Stomach smooth muscle (tissue), 2 donors: ENCODE data around the gene RELN.

ENCODE experiments used
- H3K27ac ChIP-seq: one replicate; pipeline ENCODE4 v1.7.0; 2013; ENCODE audit warnings: mild to moderate bottlenecking, low read length, inconsistent platforms
- H3K27me3 ChIP-seq, 2 donors: one replicate each; pipeline ENCODE4 v1.7.0; 2013; ENCODE audit warnings: low read length in 2 of 2; ENCODE audit not compliant: insufficient read depth in 2 of 2, control insufficient read depth in 1 of 2
- H3K36me3 ChIP-seq, 2 donors: one replicate each; pipeline ENCODE4 v1.7.0; 2013; ENCODE audit warnings: low read length in 2 of 2; ENCODE audit not compliant: control insufficient read depth in 2 of 2, insufficient read depth in 2 of 2
- H3K4me1 ChIP-seq: one replicate; pipeline ENCODE4 v1.7.0; 2013; ENCODE audit warnings: low read length; ENCODE audit not compliant: control insufficient read depth, insufficient read depth
- H3K4me3 ChIP-seq, 2 donors: one replicate each; pipeline ENCODE4 v1.7.0; 2013; ENCODE audit warnings: low read length in 2 of 2
- H3K9ac ChIP-seq, 2 donors: one replicate each; pipeline ENCODE4 v1.7.0; 2013; ENCODE audit warnings: low read length in 2 of 2, mild to moderate bottlenecking in 1 of 2
- H3K9me3 ChIP-seq, 2 donors: one replicate each; pipeline ENCODE4 v1.7.0; 2013; ENCODE audit warnings: low read length in 2 of 2; ENCODE audit not compliant: control insufficient read depth in 2 of 2
- donor health status: healthy.
- donor health status: Pancreatic carcinoma.

Gene RELN

GRCh38 chr7:103766660-103767059, 222.8 kb downstream of the RELN start:
- Histone ChIP-seq H3K9me3 (no peaks in the 10 kb centered on the region), H3K36me3 (no peaks in the 10 kb centered on the region), H3K27ac (no peak overlapping the region), H3K4me1 (no peaks in the 10 kb centered on the region), H3K27me3 (no peaks in the 10 kb centered on the region), H3K9ac (no peak overlapping the region), H3K4me3 (no peak overlapping the region)

- Histone ChIP-seq H3K27me3 (no peaks in the 10 kb centered on the region), H3K4me1 (no peaks in the 10 kb centered on the region), H3K9ac (no peak overlapping the region), H3K36me3 (no peaks in the 10 kb centered on the region), H3K9me3 (no peaks in the 10 kb centered on the region), H3K27ac (no peak overlapping the region), H3K4me3 (no peak overlapping the region)
Measured at GRCh38 chr7:103765901-103766300, 223.6 kb downstream of the RELN start.

- Histone ChIP-seq H3K4me3 (no peak overlapping the region), H3K4me1 (no peaks in the 10 kb centered on the region), H3K9me3 (no peaks in the 10 kb centered on the region), H3K9ac (no peak overlapping the region), H3K27me3 (no peaks in the 10 kb centered on the region), H3K36me3 (no peaks in the 10 kb centered on the region), H3K27ac (no peak overlapping the region)
Measured at GRCh38 chr7:103764901-103765300, 224.6 kb downstream of the RELN start.

- H3K9ac ChIP-seq, result no peak overlapping the region
Measured at GRCh38 chr7:103762877-103763276, 226.6 kb downstream of the RELN start.

GRCh38 chr7:103762065-103762760, 227.2 kb downstream of the RELN start:
- Histone ChIP-seq H3K4me3 (no peak overlapping the region), H3K36me3 (no peaks in the 10 kb centered on the region), H3K4me1 (no peaks in the 10 kb centered on the region), H3K9me3 (no peaks in the 10 kb centered on the region), H3K27ac (no peak overlapping the region), H3K9ac (no peak overlapping the region), H3K27me3 (no peaks in the 10 kb centered on the region)

More at GRCh38 chr7:103762877-103763276, 226.6 kb downstream of the RELN start:
- Histone ChIP-seq H3K27ac (no peak overlapping the region), H3K9me3 (no peaks in the 10 kb centered on the region), H3K4me1 (no peaks in the 10 kb centered on the region), H3K4me3 (no peak overlapping the region), H3K27me3 (no peaks in the 10 kb centered on the region), H3K36me3 (no peaks in the 10 kb centered on the region)

GRCh38 chr7:103752995-103753394, 236.5 kb downstream of the RELN start:
- Histone ChIP-seq H3K27me3 (no peaks in the 10 kb centered on the region), H3K27ac (no peak overlapping the region), H3K9ac (no peak overlapping the region), H3K9me3 (no peaks in the 10 kb centered on the region), H3K4me3 (no peak overlapping the region), H3K36me3 (no peaks in the 10 kb centered on the region), H3K4me1 (no peaks in the 10 kb centered on the region)

- H3K36me3 ChIP-seq, result no peaks in the 10 kb centered on the region
- H3K9me3 ChIP-seq, result no peaks in the 10 kb centered on the region
- H3K9ac ChIP-seq, result no peak overlapping the region
- H3K27me3 ChIP-seq, result no peaks in the 10 kb centered on the region
- no peak overlapping the region for H3K27ac ChIP-seq
- H3K4me3 ChIP-seq, result no peak overlapping the region
- H3K4me1 ChIP-seq, result no peaks in the 10 kb centered on the region
Measured at GRCh38 chr7:103751311-103751880, 238.1 kb downstream of the RELN start.

GRCh38 chr7:103748680-103749079, 240.8 kb downstream of the RELN start:
- no peaks in the 10 kb centered on the region for H3K9me3 ChIP-seq

GRCh38 chr7:103735377-103735776, 254.1 kb downstream of the RELN start:
- Histone ChIP-seq H3K36me3 (no peaks in the 10 kb centered on the region), H3K9ac (no peak overlapping the region), H3K9me3 (no peaks in the 10 kb centered on the region), H3K4me1 (no peaks in the 10 kb centered on the region), H3K4me3 (no peak overlapping the region), H3K27me3 (no peaks in the 10 kb centered on the region), H3K27ac (no peak overlapping the region)

More at GRCh38 chr7:103748680-103749079, 240.8 kb downstream of the RELN start:
- no peaks in the 10 kb centered on the region for H3K27me3 ChIP-seq
- H3K4me3 ChIP-seq, result no peak overlapping the region
- no peak overlapping the region for H3K9ac ChIP-seq
- H3K27ac ChIP-seq, result no peak overlapping the region
- no peaks in the 10 kb centered on the region for H3K4me1 ChIP-seq
- no peaks in the 10 kb centered on the region for H3K36me3 ChIP-seq

- Histone ChIP-seq H3K4me3 (no peak overlapping the region), H3K9ac (no peak overlapping the region), H3K27me3 (no peaks in the 10 kb centered on the region), H3K36me3 (no peaks in the 10 kb centered on the region), H3K9me3 (no peaks in the 10 kb centered on the region), H3K27ac (no peak overlapping the region), H3K4me1 (no peaks in the 10 kb centered on the region)
Measured at GRCh38 chr7:103731169-103731568, 258.3 kb downstream of the RELN start.

GRCh38 chr7:103729026-103729425, 260.4 kb downstream of the RELN start:
- H3K4me3 ChIP-seq, result no peak overlapping the region
- no peaks in the 10 kb centered on the region for H3K9me3 ChIP-seq
- no peaks in the 10 kb centered on the region for H3K36me3 ChIP-seq
- no peak overlapping the region for H3K27ac ChIP-seq
- no peak overlapping the region for H3K9ac ChIP-seq
- no peaks in the 10 kb centered on the region for H3K27me3 ChIP-seq
- H3K4me1 ChIP-seq, result no peaks in the 10 kb centered on the region
